Tibial nerve (tissue), 4 donors: Measurements from ENCODE around the gene LRP3.

Source experiments
- CTCF ChIP-seq, 5 experiments: fragments of 200-600 bp in 3 of 5; fragments of 450-650 bp in 2 of 5; sonication (generic) in 3 of 5; IDR thresholded peaks; one replicate each; pipeline ENCODE4 v1.5.1; 2016 to 2019; ENCODE audit warnings: antibody characterized with exemption in 5 of 5, mild to moderate bottlenecking in 3 of 5, moderate library complexity in 2 of 5
- EP300 ChIP-seq, 2 donors: sonication (generic); formaldehyde crosslinking; IDR thresholded peaks; one replicate each; pipeline ENCODE4 v1.6.1; 2017; ENCODE audit warnings: antibody characterized with exemption in 2 of 2, mild to moderate bottlenecking in 1 of 2

- TF ChIP-seq EP300 (IDR thresholded peaks at IDR 0.05) (no peak), CTCF (IDR thresholded peaks at IDR 0.05) (peak in 2 of 5 experiments; percentile 9 to 22)
Observed at GRCh38 chr19:33208904-33209849, 15.0 kb downstream of the LRP3 start.
